T-cell (primary cell): Measurements from ENCODE around the gene TBC1D24. TPM values are rescaled to one million over a fixed set of nuclear protein-coding genes. Genes with fewer than 3 reads are reported as not detected.

ENCODE experiments used
- ATAC-seq, 4 experiments: fragments of 200-7000 bp in 3 of 4; fragments of 150-1000 bp in 1 of 4; cut with Tn5 transposase; replicated peaks in 1 of 4; 1 replicate in 3 of 4; 2 replicates in 1 of 4; pipeline ENCODE4 v1.10.0; 2021; ENCODE audit warnings: moderate library complexity in 3 of 4, mild to moderate bottlenecking in 2 of 4, moderate number of reproducible peaks in 1 of 4
- CTCF ChIA-PET, 2 donors: fragments of 300-600 bp; sonication (Branson Sonifier 250); formaldehyde crosslinking; loops; one replicate each; lab custom pipeline; 2022; ENCODE audit warnings: antibody characterized with exemption in 2 of 2; lab: Charles Lee
- POLR2A ChIA-PET, 2 donors: fragments of 300-600 bp; sonication (Branson Sonifier 250); formaldehyde crosslinking; loops; one replicate each; lab custom pipeline; 2022; ENCODE audit warnings: antibody characterized with exemption in 2 of 2; lab: Charles Lee
- DNase-seq, 35 experiments: peaks; one replicate each; pipeline versions ENCODE4 v3.0.0 to v3.0.0-alpha.2; 2013 to 2023
- H3K27ac ChIP-seq: one replicate; pipeline ENCODE4 v1.5.1; 2013; ENCODE audit warnings: low read length
- H3K27me3 ChIP-seq, 2 experiments: replicated peaks in 1 of 2; 1 replicate in 1 of 2; 2 replicates in 1 of 2; pipeline versions ENCODE4 v1.6.1 to v1.7.0; 2013; ENCODE audit warnings: low read length in 1 of 2, mixed read lengths in 1 of 2; ENCODE audit not compliant: control insufficient read depth in 2 of 2, insufficient read depth in 2 of 2; ENCODE audit errors: extremely low read depth in 1 of 2
- H3K36me3 ChIP-seq, 2 donors: 1 replicate in 1 of 2; 2 replicates in 1 of 2; pipeline versions ENCODE4 v1.6.1 to v1.7.0; 2013; ENCODE audit warnings: low read length in 1 of 2; ENCODE audit not compliant: control insufficient read depth in 2 of 2, insufficient read depth in 1 of 2; ENCODE audit errors: extremely low read depth in 1 of 2
- H3K4me1 ChIP-seq, 2 experiments: 1 replicate in 1 of 2; 2 replicates in 1 of 2; pipeline versions ENCODE4 v1.6.1 to v1.7.0; 2013; ENCODE audit warnings: low read length in 2 of 2, mixed read lengths in 1 of 2; ENCODE audit not compliant: insufficient read depth in 2 of 2, control insufficient read depth in 1 of 2; ENCODE audit errors: extremely low read depth in 1 of 2
- H3K4me3 ChIP-seq, 2 donors: 1 replicate in 1 of 2; 2 replicates in 1 of 2; pipeline versions ENCODE4 v1.5.1 to v1.7.0; 2013; ENCODE audit warnings: mild to moderate bottlenecking in 2 of 2, low read length in 1 of 2, moderate library complexity in 1 of 2; ENCODE audit not compliant: control insufficient read depth in 1 of 2; ENCODE audit errors: extremely low read depth in 1 of 2
- H3K9me3 ChIP-seq: 2 replicates; pipeline ENCODE4 v1.7.0; 2013
- H3K27ac Mint-ChIP-seq, 2 donors: one replicate each; pipeline ENCODE4 v1.8.0; 2020 to 2021; ENCODE audit warnings: mild to moderate bottlenecking in 2 of 2, mixed read lengths in 2 of 2
- H3K27me3 Mint-ChIP-seq, 2 donors: one replicate each; pipeline ENCODE4 v1.8.0; 2021 to 2022; ENCODE audit warnings: mixed read lengths in 2 of 2
- H3K36me3 Mint-ChIP-seq: one replicate; pipeline ENCODE4 v1.8.0; 2021; ENCODE audit warnings: mixed read lengths
- H3K4me1 Mint-ChIP-seq, 3 donors: one replicate each; pipeline ENCODE4 v1.8.0; 2020 to 2022; ENCODE audit warnings: mixed read lengths in 3 of 3, mild to moderate bottlenecking in 1 of 3
- H3K4me3 Mint-ChIP-seq, 3 donors: one replicate each; pipeline ENCODE4 v1.8.0; 2020 to 2022; ENCODE audit warnings: mild to moderate bottlenecking in 3 of 3, mixed read lengths in 3 of 3, moderate library complexity in 3 of 3
- H3K9me3 Mint-ChIP-seq, 3 donors: one replicate each; pipeline ENCODE4 v1.8.0; 2020 to 2022; ENCODE audit warnings: mixed read lengths in 3 of 3
- WGBS: methylation state at CpG from one replicate; pipeline ENCODE4 v1.1.5; 2013; ENCODE audit warnings: missing lambda C conversion rate; ENCODE audit not compliant: insufficient coverage; 5-methylcytosine and 5-hydroxymethylcytosine counted together
- total RNA-seq, 35 experiments: library from RNA in 6 of 35; stranded (reverse) in 6 of 35; fragments of 120-200 nt in 1 of 35; gene quantifications; one replicate each; pipeline versions ENCODE4 v1.2.1 to v1.2.4 and lab custom pipeline; 2013 to 2026

The TBC1D24 gene
- total RNA-seq, 5 donors from 2014 or later (not counting 1 experiment from before 2014, with no cell fraction given) = 8.3 to 22.2 (median 10.7) TPM

DNA sequence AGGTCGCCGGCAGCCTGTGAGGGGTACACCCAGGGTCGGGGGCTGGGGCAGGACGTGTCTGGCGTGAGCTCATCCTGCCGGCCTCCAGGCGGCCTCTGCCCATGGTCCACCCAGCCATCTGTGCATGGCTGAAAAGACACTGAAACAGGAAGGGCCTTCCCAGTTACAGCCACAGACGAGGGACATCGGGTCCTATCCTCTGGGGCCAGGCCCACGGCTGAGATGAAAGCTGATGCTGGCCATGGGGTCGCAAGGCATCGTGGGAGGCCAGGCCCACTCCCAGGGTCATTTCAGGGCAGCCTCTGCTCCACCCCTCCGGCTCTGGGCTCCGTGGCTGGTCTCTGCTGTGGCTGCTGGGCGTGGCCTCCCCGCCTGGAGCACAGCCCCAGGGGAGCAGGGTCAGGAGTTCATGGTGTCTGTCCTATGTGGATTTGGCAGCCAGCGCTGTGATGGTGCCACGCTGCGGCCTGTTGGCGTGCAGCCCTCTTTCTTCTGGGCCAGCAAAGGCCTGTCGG is 22.2 kb downstream of the TBC1D24 start:
- no peak overlapping the region for H3K4me3 ChIP-seq
- CTCF ChIA-PET = no interaction called here
- WGBS = 94% methylated on average over 19 of the region's 21 CpGs
- peaks cover 9 to 11% of the 10 kb centered on the region in 2 donors for H3K36me3 ChIP-seq
- H3K4me1 Mint-ChIP-seq = no peaks in the 10 kb centered on the region
- no peak for ATAC-seq
- H3K27ac ChIP-seq = no peak overlapping the region
- no peaks in the 10 kb centered on the region for H3K9me3 ChIP-seq
- POLR2A ChIA-PET = no interaction called here
- H3K36me3 Mint-ChIP-seq = peaks cover 9% of the 10 kb centered on the region
- peaks cover 0 to 9% of the 10 kb centered on the region in 2 experiments for H3K4me1 ChIP-seq
- H3K9me3 Mint-ChIP-seq = no peaks in the 10 kb centered on the region
- DNase-seq = no peak
- H3K27me3 Mint-ChIP-seq = no peaks in the 10 kb centered on the region
- H3K27me3 ChIP-seq = no peaks in the 10 kb centered on the region
- no peak overlapping the region for H3K4me3 Mint-ChIP-seq
- H3K27ac Mint-ChIP-seq = no peak overlapping the region

DNA sequence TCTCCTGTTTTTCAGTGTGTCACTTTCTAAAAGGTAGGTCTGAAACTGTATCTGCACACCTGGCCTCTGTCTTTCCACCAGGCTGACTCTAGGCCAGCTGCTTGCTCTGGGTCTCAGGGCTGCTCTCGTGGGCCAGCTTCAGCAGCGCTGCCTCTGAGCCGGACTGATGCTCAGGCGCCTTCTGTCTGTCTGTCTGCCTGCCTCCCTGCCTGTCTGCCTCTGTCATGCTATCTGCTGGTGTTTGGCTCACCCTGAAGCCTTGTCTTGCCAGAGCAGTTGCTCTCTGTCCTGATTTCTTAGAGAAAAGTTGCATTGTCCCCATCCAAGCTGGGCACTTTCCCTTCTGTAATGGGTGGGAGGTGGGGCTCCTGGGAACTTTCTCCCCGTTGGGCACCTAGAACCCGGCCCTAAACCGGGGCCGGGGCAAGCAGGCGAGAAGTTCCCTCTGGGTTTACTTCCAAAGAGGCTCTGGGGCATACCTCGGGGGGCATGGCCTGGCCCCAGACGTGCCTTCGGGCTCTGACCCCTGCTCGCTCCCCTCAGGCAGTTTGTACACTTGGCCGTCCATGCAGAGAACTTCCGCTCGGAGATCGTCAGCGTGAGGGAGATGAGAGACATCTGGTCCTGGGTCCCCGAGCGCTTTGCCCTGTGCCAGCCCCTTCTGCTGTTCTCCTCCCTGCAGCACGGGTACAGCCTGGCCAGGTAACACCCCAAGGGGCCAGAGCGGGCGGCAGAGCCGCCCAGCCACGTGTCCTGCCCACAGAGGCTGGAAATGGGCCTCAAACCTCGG is 23.0 kb downstream of the TBC1D24 start:
- H3K36me3 Mint-ChIP-seq = peaks cover 9% of the 10 kb centered on the region
- Histone ChIP-seq H3K9me3 (no peaks in the 10 kb centered on the region), H3K4me3 (no peak overlapping the region), H3K4me1 (peaks cover 0 to 9% of the 10 kb centered on the region in 2 experiments), H3K36me3 (peaks cover 9 to 11% of the 10 kb centered on the region in 2 donors), H3K27ac (no peak overlapping the region), H3K27me3 (no peaks in the 10 kb centered on the region)
- no peaks in the 10 kb centered on the region for H3K27me3 Mint-ChIP-seq
- no peaks in the 10 kb centered on the region for H3K9me3 Mint-ChIP-seq
- no peak for DNase-seq
- ATAC-seq = no peak
- no peak overlapping the region for H3K4me3 Mint-ChIP-seq
- no peak overlapping the region for H3K27ac Mint-ChIP-seq
- ChIA-PET CTCF (no interaction called here), POLR2A (no interaction called here)
- H3K4me1 Mint-ChIP-seq = no peaks in the 10 kb centered on the region
- 88% methylated on average over 26 of the region's 26 CpGs for WGBS

DNA sequence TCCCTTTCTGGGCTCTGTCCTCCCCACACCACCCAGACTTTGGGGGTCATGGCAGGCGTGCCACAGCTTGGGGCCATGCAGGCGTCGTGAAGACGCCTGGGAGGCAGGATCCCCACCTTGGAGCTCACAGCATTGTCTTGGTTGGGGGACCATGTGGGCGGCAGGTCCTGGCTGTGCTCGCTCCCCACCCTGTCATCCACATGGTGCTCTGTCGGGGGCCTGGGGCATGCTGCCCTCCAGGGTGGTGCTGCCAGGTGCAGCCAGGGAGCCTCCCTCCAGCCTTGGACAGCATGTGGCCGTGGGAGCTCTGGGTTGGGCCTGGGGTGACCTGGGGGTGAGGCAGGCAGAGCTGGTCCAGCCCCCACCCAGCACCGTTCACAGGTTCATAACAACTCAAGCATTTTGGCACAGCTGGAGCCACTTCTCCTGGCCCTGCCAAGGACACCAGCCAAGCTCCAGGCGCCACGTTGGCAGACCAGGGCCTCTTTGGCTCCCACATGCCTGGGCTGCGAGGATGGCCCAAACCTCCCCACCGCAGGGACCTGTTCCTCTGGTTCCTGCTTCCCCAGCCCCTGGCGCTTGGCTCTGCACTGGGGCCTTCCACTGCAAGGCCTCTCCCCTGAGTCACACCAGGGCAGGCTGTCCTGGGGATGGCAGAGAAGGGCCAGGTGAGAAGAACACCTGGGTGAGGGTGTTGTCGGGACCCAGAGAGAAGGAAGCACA is 23.8 kb downstream of the TBC1D24 start:
- H3K27ac Mint-ChIP-seq = no peak overlapping the region
- Histone ChIP-seq H3K36me3 (peaks cover 9 to 11% of the 10 kb centered on the region in 2 donors), H3K27me3 (no peaks in the 10 kb centered on the region), H3K27ac (no peak overlapping the region), H3K9me3 (no peaks in the 10 kb centered on the region), H3K4me3 (no peak overlapping the region), H3K4me1 (peaks cover 0 to 9% of the 10 kb centered on the region in 2 experiments)
- ATAC-seq (no peak), DNase-seq (no peak)
- H3K4me3 Mint-ChIP-seq = no peak overlapping the region
- peaks cover 9% of the 10 kb centered on the region for H3K36me3 Mint-ChIP-seq
- no peaks in the 10 kb centered on the region for H3K27me3 Mint-ChIP-seq
- WGBS = 88% methylated on average over 11 of the region's 15 CpGs
- ChIA-PET POLR2A (no interaction called here), CTCF (no interaction called here)
- no peaks in the 10 kb centered on the region for H3K9me3 Mint-ChIP-seq
- no peaks in the 10 kb centered on the region for H3K4me1 Mint-ChIP-seq

DNA sequence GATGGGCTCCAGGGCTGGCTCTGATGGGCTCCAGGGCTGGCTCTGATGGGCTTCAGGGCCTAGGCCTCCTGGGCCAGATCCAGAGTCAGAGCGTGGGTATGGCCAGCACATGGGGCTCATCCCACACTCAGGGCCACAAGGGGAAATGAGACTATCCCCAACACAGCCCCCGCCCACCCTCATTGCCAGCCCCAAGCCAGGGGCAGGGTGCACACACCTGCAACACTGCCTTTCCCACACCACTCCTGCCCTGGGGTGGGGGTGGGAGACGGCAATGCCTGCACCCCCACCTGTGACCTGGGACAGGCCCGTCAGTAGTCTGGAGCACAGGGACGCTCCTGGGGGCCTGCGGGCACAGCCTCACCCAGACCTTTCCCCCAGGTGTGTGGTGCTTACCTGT is 24.5 kb downstream of the TBC1D24 start:
- no peak overlapping the region for H3K27ac ChIP-seq
- DNase-seq (no peak), ATAC-seq (no peak)
- ChIA-PET POLR2A (no interaction called here), CTCF (no interaction called here)
- peaks cover 9 to 11% of the 10 kb centered on the region in 2 donors for H3K36me3 ChIP-seq
- no peak overlapping the region for H3K4me3 ChIP-seq
- Mint-ChIP-seq H3K9me3 (no peaks in the 10 kb centered on the region), H3K4me3 (no peak overlapping the region), H3K4me1 (no peaks in the 10 kb centered on the region), H3K27ac (no peak overlapping the region), H3K36me3 (peaks cover 9% of the 10 kb centered on the region), H3K27me3 (no peaks in the 10 kb centered on the region)
- H3K4me1 ChIP-seq = peaks cover 0 to 9% of the 10 kb centered on the region in 2 experiments
- no CpG with 5 or more reads among the region's 6 CpGs for WGBS
- H3K9me3 ChIP-seq = no peaks in the 10 kb centered on the region
- no peaks in the 10 kb centered on the region for H3K27me3 ChIP-seq

DNA sequence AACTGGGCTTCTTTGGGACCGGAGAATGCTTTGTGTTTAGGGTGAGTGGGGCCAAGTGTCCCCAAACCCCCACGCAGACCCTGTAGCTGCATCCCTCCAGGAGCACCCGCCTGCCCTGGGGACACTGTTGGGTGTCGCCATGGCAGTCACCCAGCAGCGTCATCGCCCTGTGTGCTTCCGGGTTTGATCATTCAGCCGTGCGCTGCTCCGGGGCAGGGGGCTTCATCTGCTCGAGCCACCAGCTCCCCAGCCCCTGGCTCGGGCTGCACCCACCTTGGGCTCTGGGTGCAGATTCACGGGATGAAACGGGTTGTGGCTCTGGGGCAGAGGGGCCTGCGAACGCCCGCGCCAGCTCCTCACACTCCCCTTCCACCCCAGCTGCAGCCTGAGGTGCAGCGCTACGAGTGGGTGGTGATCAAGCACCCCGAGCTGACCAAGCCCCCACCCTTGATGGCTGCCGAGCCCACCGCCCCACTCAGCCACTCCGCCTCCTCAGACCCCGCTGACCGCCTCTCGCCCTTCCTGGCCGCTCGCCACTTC is 25.0 kb downstream of the TBC1D24 start:
- Histone ChIP-seq H3K4me3 (no peak overlapping the region), H3K9me3 (no peaks in the 10 kb centered on the region), H3K36me3 (peaks cover 9 to 11% of the 10 kb centered on the region in 2 donors), H3K27me3 (no peaks in the 10 kb centered on the region), H3K27ac (no peak overlapping the region), H3K4me1 (peaks cover 0 to 9% of the 10 kb centered on the region in 2 experiments)
- H3K9me3 Mint-ChIP-seq = no peaks in the 10 kb centered on the region
- 88% methylated on average over 24 of the region's 29 CpGs for WGBS
- CTCF ChIA-PET = no interaction called here
- H3K27me3 Mint-ChIP-seq = no peaks in the 10 kb centered on the region
- no peaks in the 10 kb centered on the region for H3K4me1 Mint-ChIP-seq
- H3K4me3 Mint-ChIP-seq = no peak overlapping the region
- ATAC-seq (no peak), DNase-seq (no peak)
- POLR2A ChIA-PET = no interaction called here
- H3K27ac Mint-ChIP-seq = no peak overlapping the region
- H3K36me3 Mint-ChIP-seq = peaks cover 9% of the 10 kb centered on the region

DNA sequence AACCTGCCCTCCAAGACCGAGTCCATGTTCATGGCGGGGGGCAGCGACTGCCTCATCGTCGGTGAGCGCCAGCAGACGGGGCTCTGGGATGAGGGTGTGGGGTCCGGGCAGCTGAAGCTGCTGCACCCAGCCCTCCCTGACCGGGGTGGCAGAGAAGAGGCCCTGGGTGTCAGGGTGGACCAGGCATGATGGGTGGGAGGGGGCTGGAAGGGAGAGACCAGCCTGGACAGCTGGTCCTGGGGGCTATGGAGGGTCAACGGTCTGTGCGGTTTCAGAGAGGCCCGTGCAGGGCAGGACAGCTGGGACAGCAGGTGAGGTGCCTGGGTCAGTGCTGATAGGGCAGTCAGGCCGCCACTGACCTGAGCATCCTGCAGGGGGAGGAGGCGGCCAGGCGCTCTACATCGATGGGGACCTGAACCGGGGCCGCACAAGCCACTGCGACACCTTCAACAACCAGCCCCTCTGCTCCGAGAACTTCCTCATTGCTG is 25.5 kb downstream of the TBC1D24 start:
- no peaks in the 10 kb centered on the region for H3K27me3 ChIP-seq
- no peak for DNase-seq
- no peak overlapping the region for H3K4me3 ChIP-seq
- H3K36me3 ChIP-seq = peaks cover 9 to 11% of the 10 kb centered on the region in 2 donors
- 92% methylated on average over 16 of the region's 20 CpGs for WGBS
- H3K9me3 ChIP-seq = no peaks in the 10 kb centered on the region
- ChIA-PET CTCF (no interaction called here), POLR2A (interaction anchor here in 1 of 2 donors (0.8 kb wide), 1 partner anchor 306 kb away, joined by 3 read pairs; no protein-coding TSS in a partner anchor)
- H3K27ac ChIP-seq = no peak overlapping the region
- Mint-ChIP-seq H3K4me3 (no peak overlapping the region), H3K4me1 (no peaks in the 10 kb centered on the region), H3K27me3 (no peaks in the 10 kb centered on the region), H3K27ac (no peak overlapping the region), H3K9me3 (no peaks in the 10 kb centered on the region), H3K36me3 (peaks cover 9% of the 10 kb centered on the region)
- no peak for ATAC-seq
- peaks cover 0 to 9% of the 10 kb centered on the region in 2 experiments for H3K4me1 ChIP-seq
